Measurements from ENCODE around the gene RAMP3.
"Not testable (repeated sequence)": the region's sequence is repeated elsewhere in the genome, so short reads cannot be mapped to it uniquely, and the experiment has no call there.

GRCh38 chr7:45164271-45164670 lies 6.7 kb downstream of the RAMP3 start:
- not testable (repeated sequence) for TF ChIP-seq CTCF (conservative IDR thresholded peaks at IDR 0.05 in 1 of 2, IDR thresholded peaks at IDR 0.05 in 1 of 2; ENCODE audit: low read depth in 1 of 2, low read length in 2 of 2); EZH2 (IDR thresholded peaks at IDR 0.05; ENCODE audit: low read length, missing control alignments)

All from fibroblast of lung (primary cell).